Effector memory CD8-positive, alpha-beta T cell (primary cell): Measurements from ENCODE around the gene CCL17.
A peak's percentile ranks its signal among the peaks of the same experiment; 100 is the strongest.
"Not testable (repeated sequence)": the region's sequence is repeated elsewhere in the genome, so short reads cannot be mapped to it uniquely, and the experiment has no call there.

Source experiments
- ATAC-seq: fragments of 150-1000 bp; cut with Tn5 transposase; replicated peaks from 2 replicates; pipeline ENCODE4 v1.10.0; 2021; ENCODE audit warnings: mild to moderate bottlenecking, moderate library complexity
- DNase-seq, 3 experiments: peaks; one replicate each; pipeline ENCODE4 v3.0.0; 2021
- H3K27ac Mint-ChIP-seq, 2 donors: one replicate each; pipeline ENCODE4 v1.8.0; 2022; ENCODE audit warnings: mild to moderate bottlenecking in 2 of 2, mixed read lengths in 2 of 2, moderate library complexity in 2 of 2
- H3K27me3 Mint-ChIP-seq, 2 donors: one replicate each; pipeline ENCODE4 v1.8.0; 2022; ENCODE audit warnings: mixed read lengths in 2 of 2
- H3K36me3 Mint-ChIP-seq: one replicate; pipeline ENCODE4 v1.8.0; 2022; ENCODE audit warnings: mild to moderate bottlenecking, moderate library complexity, mixed read lengths; ENCODE audit not compliant: insufficient read depth
- H3K4me1 Mint-ChIP-seq, 2 donors: one replicate each; pipeline ENCODE4 v1.8.0; 2022; ENCODE audit warnings: low read depth in 2 of 2, mixed read lengths in 2 of 2
- H3K4me3 Mint-ChIP-seq, 2 donors: one replicate each; pipeline ENCODE4 v1.8.0; 2022; ENCODE audit warnings: mild to moderate bottlenecking in 2 of 2, mixed read lengths in 2 of 2, moderate library complexity in 2 of 2
- H3K9me3 Mint-ChIP-seq, 2 donors: one replicate each; pipeline ENCODE4 v1.8.0; 2022; ENCODE audit warnings: mixed read lengths in 2 of 2

Gene CCL17

DNA sequence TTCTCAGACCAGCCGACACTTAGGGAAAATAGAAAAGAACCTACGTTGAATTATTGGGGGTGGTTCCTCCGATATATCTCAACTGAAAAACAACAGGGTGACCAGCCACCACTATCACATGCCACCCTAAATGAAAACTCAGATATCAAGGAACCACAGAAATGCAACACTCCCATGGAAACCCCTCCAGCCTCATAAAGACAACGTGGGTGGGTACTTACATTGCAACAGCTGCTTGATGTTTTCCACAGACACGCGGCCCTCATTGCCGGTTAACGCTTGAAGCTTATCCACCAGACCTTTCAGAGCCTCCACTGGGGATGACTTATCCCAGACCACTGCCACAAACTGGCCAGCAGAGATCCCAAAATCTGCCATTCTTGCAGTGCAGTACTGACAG, 36.0 kb downstream of the CCL17 start:
- H3K27me3 Mint-ChIP-seq, H3K9me3 Mint-ChIP-seq, DNase-seq, ATAC-seq, H3K4me1 Mint-ChIP-seq, H3K27ac Mint-ChIP-seq, H3K4me3 Mint-ChIP-seq: not testable (repeated sequence)
- H3K36me3 Mint-ChIP-seq = peaks cover 28% of the 10 kb centered on the region

GRCh38 chr16:57444711-57445110, 40.1 kb downstream of the CCL17 start:
- Mint-ChIP-seq H3K27ac (no peak overlapping the region), H3K9me3 (peaks cover 0 to 3% of the 10 kb centered on the region in 2 donors)
- DNase-seq = no peak

DNA sequence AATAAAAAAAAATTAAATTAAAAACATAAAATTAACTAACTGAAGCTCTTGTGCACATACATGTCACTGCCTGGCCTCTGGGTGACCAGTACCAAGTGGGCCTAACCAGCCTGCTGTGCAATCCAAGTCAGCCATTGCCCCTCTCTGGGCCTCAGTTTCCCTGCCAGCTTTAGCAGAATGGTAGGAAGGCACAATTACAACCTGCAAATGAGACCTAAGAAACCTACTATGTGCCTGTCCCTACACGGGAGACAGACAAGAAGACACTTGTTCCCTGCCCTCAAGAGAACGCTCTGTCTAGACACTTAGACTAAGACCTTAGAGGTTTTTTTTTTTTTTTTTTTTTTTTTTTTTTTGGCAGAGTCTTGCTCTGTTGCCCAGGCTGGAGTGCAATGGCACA, 40.9 kb downstream of the CCL17 start:
- no peak for ATAC-seq
- H3K4me3 Mint-ChIP-seq = no peak overlapping the region
- peaks cover 13% of the 10 kb centered on the region for H3K36me3 Mint-ChIP-seq
- H3K27ac Mint-ChIP-seq = no peak overlapping the region
- peaks cover 5 to 30% of the 10 kb centered on the region in 2 donors for H3K4me1 Mint-ChIP-seq
- H3K27me3 Mint-ChIP-seq = no peaks in the 10 kb centered on the region
- H3K9me3 Mint-ChIP-seq = peaks cover 0 to under 1% of the 10 kb centered on the region in 2 donors
- no peak for DNase-seq

More at GRCh38 chr16:57444711-57445110, 40.1 kb downstream of the CCL17 start:
- Mint-ChIP-seq H3K36me3 (peaks cover 16% of the 10 kb centered on the region), H3K4me3 (no peak overlapping the region), H3K4me1 (peaks cover 5 to 30% of the 10 kb centered on the region in 2 donors), H3K27me3 (no peaks in the 10 kb centered on the region)
- no peak for ATAC-seq

- H3K27ac Mint-ChIP-seq = peak overlapping the region; percentile 93 to 94
- peaks cover 8 to 27% of the 10 kb centered on the region in 2 donors for H3K4me1 Mint-ChIP-seq
- H3K36me3 Mint-ChIP-seq = peaks cover 10% of the 10 kb centered on the region
- no peaks in the 10 kb centered on the region for H3K27me3 Mint-ChIP-seq
- H3K4me3 Mint-ChIP-seq = peak overlapping the region; percentile 89 to 90
- no peaks in the 10 kb centered on the region for H3K9me3 Mint-ChIP-seq
- peak in 1 of 3 experiments; percentile 2 for DNase-seq
- ATAC-seq = peak; percentile 15
These were observed 42.1 kb downstream of the CCL17 start for GRCh38 chr16:57446531-57447185.

DNA sequence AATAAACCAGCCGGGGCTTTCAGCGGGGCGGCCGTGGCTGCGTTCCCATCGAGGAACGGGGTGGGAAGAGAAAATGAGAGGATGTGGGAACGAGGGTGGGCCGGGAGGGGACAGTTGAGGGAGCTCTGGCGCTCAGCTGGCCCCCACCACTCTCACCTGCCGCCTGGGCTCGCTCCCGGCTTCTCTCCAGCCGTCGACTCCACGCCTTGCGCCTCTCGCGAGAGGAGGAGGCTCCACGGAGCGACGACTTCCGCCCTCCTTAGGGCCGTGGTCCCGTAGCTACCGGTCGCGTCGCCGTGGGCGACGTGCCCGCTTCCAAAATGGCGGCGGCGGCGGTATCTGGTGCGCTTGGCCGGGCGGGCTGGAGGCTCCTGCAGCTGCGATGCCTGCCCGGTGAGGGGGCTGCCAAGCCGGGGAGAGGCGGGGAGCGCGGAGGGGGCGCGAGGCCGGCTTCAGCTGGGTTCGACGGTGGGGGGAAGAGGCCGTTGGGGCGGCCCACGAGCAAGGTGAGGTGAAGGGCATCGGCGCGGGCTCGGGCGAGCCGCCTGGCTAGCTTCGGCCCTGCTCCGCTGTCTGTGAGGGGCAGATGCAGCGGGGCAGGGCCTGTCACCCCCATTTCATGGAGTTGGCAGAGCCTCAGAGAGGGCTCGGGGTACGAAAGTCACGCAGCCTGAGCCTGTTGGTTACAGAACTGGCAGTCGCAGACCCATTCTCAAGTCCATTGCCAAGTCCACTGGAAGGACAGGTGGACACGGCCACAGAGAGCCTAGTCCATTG, 42.8 kb downstream of the CCL17 start, which contains the start of the genes CIAPIN1 and COQ9:
Gene CIAPIN1 (minus strand): TSS at position 200 of the 777 bp plus-strand sequence. CDS start 6,457 bp downstream, outside the sequence.
Gene COQ9 (plus strand): TSS at position 294 of the 777 bp plus-strand sequence. CDS start 27 bp downstream, at position 321.
- peak; percentile 99 for ATAC-seq
- Mint-ChIP-seq H3K4me3 (peak within 1 kb of the TSS; percentile 89 to 90), H3K27ac (peak within 1 kb of the TSS; percentile 93 to 94), H3K4me1 (peaks cover 8 to 27% of the 10 kb centered on the region in 2 donors), H3K9me3 (no peaks in the 10 kb centered on the region), H3K36me3 (peaks cover 11% of the 10 kb centered on the region), H3K27me3 (no peaks in the 10 kb centered on the region)
- DNase-seq = peak; percentile 86 to 88 (median 88)

- Mint-ChIP-seq H3K27me3 (no peaks in the 10 kb centered on the region), H3K4me1 (peaks cover 3 to 17% of the 10 kb centered on the region in 2 donors), H3K27ac (peak overlapping the region in 1 of 2 donors; percentile 83), H3K36me3 (peaks cover 24% of the 10 kb centered on the region), H3K4me3 (no peak overlapping the region), H3K9me3 (no peaks in the 10 kb centered on the region)
- no peak for ATAC-seq
- no peak for DNase-seq
These were observed 47.5 kb downstream of the CCL17 start for GRCh38 chr16:57452021-57452420.

DNA sequence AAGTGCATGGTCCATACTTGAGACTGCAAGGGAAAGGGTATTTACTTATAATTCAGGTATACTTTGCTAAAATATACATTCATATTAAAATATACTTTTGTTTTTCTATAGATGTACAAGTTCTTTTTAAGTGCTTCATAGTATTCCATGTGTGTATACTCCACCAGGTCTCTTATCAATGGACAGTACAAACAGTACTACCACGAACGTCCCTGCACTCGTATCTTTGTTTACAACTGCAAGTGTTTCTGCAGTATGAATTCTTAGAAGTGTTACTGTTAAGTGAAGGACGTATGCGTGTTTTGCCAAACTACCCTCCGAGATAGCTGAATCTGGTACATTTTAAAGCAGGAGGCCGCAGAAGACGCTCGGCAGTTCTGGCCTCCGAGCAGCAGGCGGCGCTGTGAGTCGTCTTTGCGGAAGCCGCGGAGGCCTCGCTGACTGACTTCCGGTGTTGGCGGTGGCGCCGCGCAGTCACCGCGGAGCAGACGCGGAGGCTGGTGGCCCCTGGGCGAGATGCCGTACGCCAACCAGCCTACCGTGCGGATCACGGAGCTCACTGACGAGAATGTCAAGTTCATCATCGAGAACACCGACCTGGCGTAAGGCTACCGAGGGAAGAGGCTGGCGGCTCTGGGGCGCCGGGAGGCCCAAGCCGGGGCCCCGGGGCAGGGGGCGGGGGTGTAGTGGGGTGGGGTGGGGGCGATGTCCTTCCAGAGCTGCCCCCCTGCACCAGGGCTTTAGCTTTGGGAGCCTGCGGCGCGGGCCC, 57.8 kb downstream of the CCL17 start, which contains the start of gene POLR2C:
Gene POLR2C (plus strand): TSS at position 471 of the 769 bp plus-strand sequence. CDS start 46 bp downstream, at position 517.
- H3K27ac Mint-ChIP-seq = peak within 1 kb of the TSS; percentile 95 to 99
- no peaks in the 10 kb centered on the region for H3K27me3 Mint-ChIP-seq
- peaks cover 35% of the 10 kb centered on the region for H3K36me3 Mint-ChIP-seq
- H3K4me3 Mint-ChIP-seq = peak within 1 kb of the TSS; percentile 87 to 100
- DNase-seq (peak; percentile 93 to 94 (median 93)), ATAC-seq (peak; percentile 98)
- H3K4me1 Mint-ChIP-seq = peaks cover 24 to 32% of the 10 kb centered on the region in 2 donors
- H3K9me3 Mint-ChIP-seq = no peaks in the 10 kb centered on the region

- Mint-ChIP-seq H3K4me1 (peaks cover 24 to 38% of the 10 kb centered on the region in 2 donors), H3K4me3 (peak overlapping the region; percentile 87 to 100), H3K9me3 (no peaks in the 10 kb centered on the region), H3K36me3 (peaks cover 40% of the 10 kb centered on the region), H3K27me3 (no peaks in the 10 kb centered on the region), H3K27ac (peak overlapping the region; percentile 95 to 99)
- DNase-seq = no peak
- ATAC-seq = peak; percentile 7
These were observed 58.4 kb downstream of the CCL17 start for GRCh38 chr16:57462978-57463362.

DNA sequence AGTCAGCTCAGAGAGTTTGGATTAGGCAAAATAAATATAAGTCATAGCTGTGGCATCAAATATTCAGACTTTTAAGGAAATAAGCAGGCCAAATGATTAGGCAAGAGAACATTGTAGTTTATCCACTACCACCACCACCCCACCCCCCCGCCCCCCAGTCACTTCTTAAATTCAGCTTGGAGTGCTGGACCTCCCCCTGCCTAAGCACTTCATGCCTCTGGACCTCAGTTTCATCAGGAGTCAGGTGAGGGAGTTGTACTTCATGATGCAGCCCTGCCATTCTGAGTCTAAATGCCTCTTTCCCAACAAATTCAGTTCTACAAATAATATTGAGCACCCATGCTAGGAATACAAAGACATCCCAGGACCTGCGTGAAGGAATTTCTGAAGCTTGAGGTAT, 60.0 kb downstream of the CCL17 start:
- Mint-ChIP-seq H3K27ac (peak overlapping the region; percentile 26 to 95), H3K27me3 (no peaks in the 10 kb centered on the region), H3K36me3 (peaks cover 54% of the 10 kb centered on the region), H3K4me1 (peaks cover 24 to 41% of the 10 kb centered on the region in 2 donors), H3K4me3 (peak overlapping the region in 1 of 2 donors; percentile 100), H3K9me3 (no peaks in the 10 kb centered on the region)
- ATAC-seq (no peak), DNase-seq (no peak)
